GDM1 (cell line): ENCODE measurements around the gene SIL1.
"Not testable (repeated sequence)": the region's sequence is repeated elsewhere in the genome, so short reads cannot be mapped to it uniquely, and the experiment has no call there.

Source experiments
- DNase-seq: peaks from one replicate; lab custom pipeline; 2025; lab: John Stamatoyannopoulos, UW

Gene SIL1

DNA sequence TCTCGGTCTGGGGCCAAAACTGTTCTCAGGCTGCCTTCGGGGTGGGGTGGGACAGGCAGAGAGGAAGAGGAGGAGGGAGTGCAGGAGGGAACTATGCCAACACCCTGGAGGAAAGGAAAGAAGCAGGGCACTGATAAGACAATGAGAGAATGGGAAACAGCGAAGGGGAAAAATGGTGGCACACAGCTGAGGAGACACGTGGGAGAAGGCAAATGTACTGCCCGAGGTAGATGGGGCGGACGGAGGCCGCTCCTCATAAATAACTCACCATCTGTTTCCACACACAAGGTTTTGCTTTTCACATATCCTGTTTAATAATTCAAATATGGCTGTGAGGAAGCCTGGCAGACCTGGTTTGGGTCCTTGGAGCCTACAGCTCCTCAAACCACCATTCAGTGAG lies 174.9 kb downstream of the SIL1 start:
- no peak for DNase-seq

DNA sequence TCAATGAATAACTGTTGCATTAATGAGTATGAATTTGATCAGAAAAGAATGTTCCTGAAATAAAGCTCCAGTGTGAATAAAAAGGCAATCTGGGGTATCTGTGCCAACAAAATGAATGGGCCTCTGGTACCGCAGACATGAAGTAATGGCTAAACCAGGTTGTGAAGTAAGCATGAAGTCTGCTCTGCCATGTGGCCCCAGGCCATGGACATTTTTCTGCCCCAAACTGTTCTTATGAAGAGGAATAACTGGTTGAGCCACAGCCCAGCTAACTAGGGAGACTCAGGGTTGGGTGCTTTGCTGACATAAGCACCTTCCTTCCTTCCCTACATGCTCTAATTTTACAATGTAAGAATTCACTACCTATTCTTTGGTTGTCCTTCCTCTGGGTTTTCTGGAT lies 175.6 kb downstream of the SIL1 start:
- DNase-seq, result no peak

DNA sequence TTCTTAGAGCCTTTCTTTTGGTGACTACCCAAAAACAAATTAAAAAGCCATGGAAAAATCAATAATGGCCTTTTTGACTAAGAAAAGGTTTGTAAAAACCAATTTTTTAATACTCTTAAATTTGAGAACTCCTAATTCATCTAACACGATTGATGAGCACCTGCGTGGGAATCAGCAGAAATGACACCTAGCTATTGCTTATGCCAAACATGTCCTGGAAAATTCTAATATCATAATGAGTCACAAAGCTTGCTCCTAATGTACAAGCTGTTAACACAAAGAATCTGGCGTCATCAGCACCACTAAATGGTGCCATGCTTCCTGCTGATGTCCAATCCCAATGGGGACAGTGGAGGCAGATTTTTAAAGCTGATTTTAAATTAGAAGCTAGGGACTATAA lies 176.8 kb downstream of the SIL1 start:
- no peak for DNase-seq

DNA sequence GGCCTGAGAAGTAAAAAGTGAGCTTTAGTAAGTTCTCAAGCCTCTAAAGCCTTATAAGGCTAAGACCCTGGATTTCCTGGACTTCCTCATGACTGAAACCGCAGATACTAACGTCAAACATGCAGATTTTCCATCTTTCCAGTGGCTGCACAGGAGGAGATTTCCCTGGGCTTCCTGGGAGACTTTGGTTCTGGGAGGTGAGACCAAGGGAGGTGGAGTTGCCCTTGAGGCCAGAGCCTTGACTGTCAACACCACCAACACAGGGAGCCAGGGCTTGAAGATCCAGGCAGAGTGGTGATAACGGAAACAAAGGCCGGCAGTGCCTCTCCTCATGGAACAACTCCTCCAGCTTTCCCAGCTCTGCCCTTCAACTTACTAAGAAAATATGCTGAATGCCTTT lies 178.3 kb downstream of the SIL1 start:
- no peak for DNase-seq

DNA sequence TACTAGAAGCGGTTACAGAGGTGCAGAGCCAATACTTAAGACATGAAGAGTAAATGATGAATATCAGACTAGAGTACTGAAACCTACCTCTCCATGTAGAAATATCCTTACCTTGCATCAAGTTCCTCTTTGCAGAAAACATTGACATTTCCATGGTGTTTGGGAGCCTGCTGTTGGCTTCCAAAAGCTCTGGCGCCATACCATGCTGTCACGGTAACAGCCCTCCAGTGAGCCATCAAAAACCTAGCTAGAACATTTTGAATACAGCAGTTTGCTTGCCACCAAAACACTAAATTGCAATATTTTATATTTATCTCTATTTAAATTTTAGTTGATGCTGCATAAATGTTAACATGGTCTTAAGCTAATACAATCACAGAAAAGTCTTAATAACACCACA lies 179.0 kb downstream of the SIL1 start:
- no peak for DNase-seq

DNA sequence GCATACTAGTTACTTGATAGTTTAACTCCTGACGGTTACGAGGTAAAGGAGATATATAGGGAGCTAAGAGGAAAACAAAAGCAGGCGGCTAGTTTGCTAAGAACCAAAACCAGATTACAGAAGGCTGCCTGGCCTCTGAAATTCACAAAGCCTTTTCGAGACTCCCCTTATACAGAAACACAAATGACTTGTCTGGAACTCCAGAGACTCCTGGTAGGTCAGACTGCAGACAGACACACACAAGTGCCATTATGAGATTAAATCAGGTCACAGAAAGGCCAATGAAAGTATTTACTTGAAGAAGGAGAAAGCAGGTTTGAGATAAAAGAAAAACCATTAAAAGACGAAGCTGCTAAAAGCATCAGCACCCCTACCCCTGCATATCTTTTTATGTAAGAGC lies 180.5 kb downstream of the SIL1 start:
- no peak for DNase-seq

DNA sequence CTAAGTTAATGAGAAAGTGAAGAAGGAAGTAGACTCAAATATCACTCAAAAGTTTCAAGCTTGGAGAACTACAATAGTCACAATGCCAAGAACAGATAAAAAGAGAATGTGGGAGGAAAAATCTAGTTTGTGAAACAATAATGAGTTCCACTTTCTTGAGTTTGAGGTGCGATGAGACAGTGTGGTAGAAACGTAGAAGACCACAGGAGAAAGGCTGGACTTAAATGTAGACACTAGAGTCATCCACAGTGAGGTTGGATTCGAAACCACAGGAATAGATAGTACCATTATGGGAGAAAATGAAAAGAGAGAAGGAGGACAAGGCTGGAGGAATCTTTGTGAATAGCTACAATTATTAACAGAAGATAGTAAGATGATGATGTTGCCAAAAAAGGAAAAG lies 182.0 kb downstream of the SIL1 start:
- DNase-seq, result no peak

DNA sequence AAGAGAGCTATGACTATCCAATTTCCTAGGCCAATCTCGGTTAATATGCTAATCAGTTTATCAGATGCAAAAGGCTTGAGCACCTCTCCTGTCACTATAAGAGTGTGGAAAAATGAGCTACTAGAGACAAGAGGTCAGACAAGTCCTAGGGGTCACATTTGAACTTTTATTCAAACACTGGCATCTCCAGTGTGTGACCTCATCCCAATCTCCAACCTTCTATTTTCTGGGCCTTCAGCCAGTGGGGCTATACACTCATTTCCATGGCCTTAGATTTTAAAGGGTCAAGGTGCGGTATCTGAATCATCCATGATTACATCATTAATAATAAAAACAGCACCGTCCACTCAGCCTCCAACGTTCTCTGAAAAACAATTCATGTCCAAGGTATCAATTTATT lies 183.4 kb downstream of the SIL1 start:
- no peak for DNase-seq

DNA sequence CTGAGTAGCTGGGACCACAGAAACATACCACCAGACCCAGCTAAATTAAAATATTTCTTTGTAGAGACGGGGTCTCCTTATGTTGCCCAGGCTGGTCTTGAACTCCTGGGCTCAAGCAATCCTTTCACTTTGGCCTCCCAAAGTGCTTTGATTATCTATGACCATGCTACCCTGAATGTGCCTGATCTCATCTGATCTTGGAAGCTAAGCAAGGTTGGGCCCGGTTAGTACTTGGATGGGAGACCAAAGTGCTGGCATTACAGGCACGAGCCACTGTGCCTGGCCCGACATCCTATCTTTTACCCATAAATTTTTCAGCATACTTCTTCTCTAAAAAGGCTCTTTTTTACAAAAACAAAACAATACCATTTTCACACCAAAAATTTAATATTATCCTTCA lies 186.0 kb downstream of the SIL1 start:
- no peak for DNase-seq

DNA sequence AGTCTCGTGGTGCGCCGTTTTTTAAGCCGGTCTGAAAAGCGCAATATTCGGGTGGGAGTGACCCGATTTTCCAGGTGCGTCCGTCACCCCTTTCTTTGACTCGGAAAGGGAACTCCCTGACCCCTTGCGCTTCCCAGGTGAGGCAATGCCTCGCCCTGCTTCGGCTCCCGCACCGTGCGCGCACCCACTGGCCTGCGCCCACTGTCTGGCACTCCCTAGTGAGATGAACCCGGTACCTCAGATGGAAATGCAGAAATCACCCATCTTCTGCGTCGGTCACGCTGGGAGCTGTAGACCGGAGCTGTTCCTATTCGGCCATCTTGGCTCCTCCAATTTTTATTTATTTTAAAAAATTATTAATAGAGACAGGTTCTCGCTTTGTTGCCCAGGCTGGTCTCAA lies 187.0 kb downstream of the SIL1 start:
- DNase-seq, result not testable (repeated sequence)

DNA sequence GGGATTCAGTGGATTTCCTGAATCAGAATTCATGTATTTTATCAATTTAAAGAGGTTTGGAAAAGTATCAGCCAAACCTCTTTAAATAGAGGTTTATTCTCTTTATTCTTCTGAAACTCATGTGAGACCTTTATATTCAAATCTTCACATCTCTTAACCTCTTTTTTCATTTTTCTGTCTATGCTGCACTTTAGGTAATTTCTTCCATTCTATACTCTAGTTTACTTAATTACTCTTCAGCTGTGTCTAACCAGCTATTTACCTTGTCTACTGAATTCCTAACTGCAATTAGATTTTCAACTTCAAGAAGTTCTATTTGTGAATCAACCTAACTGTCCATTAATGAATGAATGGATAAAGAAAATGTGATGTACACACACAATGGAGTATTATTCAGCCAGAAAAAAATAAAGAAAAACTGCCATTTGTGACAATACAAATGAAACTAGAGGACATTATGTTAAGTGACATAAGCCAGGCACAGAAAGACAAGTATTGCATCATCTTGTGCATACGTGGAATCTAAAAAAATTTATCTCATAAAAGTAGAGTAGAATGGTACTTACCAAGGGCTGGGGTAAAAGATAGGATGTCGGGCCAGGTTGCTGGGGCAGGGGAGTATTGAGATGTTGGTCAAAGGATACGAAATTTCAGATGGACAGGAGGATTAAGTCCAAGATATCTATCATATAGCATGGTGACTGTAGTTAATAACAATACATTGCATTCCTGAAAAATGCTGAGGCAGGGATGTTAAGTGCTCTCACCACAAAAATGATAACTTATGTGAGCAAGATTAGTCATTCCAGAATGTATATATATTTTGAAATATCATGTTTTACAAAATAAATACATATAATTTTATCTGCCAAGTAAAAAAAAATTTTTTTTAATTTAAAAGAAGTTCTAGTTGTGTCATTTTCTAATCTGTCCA lies 193.5 kb downstream of the SIL1 start:
- DNase-seq, result no peak

DNA sequence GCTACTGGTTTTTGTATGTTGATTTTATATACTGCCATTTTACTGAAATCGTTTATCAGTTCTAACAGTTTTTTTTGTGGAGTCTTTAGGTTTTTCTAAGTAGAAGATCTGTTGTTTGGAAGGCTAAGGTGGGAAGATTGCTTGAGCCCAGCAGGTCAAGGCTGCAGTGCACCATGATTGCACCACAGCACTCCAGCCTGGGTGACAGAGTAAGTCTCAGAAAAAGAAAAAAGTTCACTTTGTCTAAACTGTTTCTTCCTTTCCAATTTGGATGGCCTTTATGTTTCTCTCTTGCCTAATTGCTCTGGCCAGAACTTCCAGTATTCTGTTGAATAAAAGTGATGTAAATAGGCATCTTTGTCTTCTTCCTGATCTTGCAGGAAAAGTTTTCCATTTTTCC lies 198.5 kb downstream of the SIL1 start:
- no peak for DNase-seq

DNA sequence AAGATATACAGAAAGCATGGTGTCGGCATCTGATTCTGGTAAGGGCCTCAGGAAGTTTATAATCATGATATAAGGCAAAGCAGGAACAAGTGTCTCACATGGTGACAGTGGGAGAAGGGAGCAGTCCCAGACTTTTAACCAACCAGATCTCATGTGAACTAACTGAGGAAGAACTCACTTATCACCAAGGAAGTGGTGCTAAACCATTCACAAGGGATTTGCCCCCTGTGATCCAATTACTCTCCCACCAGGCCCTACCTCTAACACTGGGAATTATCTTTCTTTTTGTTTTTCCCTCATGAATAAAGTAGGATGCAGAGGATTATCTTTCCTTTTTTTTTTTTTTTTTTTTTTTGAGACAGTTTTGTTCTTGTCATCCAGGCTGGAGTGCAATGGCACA lies 199.6 kb downstream of the SIL1 start:
- no peak for DNase-seq

DNA sequence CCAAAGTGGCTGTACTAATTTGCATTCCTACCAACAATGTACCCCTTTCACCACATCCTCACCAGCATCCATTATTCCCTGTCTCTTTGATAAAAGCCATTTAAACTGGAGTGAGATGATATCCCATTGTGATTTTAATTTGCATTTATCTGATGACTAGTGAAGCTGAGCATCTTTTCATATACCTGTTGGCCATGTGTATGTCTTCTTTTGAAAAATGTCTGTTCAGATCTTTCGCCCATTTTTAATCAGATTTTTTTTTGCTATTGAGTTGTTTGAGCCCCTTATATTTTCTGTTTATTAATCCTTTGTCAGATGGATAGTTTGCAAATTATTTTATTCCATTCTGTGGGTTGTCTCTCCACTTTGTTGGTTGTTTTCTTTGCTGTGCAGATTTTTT lies 202.0 kb downstream of the SIL1 start:
- DNase-seq, result no peak

DNA sequence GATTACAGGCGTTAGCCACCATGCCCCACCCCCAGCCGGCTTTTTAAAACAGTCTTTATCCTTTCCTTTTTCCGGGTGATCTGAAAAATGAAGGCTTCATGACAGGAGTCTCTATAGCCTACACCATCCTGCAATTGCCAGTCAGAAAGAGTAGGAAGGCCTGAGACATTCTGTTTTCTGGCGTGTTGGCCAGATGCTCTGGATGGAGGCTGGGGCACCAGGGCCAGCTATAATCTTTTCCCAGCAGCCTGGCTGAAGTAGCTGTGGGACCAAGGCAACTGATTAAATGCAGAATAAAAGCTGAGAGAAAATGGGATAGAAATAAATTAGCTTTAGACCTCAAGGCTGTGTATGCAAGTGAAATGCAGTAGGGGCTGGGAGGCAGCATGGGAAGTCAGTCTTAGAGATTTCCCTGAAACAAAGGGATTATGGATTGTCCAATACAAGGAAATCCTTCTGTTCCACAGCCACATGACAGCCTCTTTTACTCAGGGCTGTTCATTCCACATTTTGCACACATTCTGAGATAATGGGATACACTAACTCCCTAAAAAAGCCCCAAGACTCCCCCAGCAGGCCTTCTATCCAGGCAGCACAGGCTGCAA lies 207.1 kb downstream of the SIL1 start:
- no peak for DNase-seq

DNA sequence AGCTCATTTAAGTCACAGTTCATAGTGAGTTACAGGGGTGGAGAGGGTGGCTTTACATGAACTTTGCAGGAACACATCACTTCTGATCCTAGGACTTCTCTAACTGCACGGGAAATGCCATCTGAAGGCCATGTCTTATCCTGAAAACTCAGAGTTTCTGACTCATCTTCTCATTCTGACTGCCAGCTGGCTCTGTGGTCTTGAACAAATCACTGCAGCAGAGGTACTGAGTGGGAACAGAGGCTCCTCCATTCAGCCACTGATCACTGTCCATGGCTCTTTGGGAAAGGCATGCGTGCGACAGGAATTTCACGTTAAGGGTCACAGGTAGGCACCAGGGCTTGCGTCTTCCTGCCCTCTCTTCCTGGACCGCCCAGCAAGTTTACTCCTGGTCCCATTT lies 208.4 kb downstream of the SIL1 start:
- no peak for DNase-seq

DNA sequence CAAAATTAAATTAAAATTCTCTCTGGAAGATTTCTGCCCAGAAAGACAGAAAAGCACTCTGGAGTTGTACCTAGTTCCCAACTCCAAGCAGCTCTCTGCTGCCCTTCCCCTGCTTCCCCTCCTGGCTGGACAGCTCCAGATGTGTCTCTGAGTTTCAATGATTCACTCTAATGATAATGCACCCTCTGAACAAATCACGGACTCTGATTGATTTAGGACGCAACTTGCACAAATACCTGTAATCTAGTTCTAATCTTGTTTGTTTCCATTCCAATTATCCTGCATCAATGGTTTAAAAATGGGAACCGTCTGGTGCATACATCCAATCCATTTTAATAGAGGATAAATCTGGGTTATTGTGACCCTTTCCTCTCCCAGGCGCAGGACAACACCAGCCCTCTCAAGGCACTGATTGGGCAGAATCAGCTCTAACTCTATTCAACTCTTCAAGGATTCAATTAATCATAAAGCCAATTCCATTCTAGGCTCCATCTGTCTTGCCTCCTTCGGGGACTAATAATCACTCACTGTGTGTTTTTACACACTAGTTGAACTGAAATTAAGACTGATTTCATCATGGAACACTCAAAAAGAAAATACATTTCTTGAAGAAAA lies 211.9 kb downstream of the SIL1 start:
- DNase-seq, result no peak

DNA sequence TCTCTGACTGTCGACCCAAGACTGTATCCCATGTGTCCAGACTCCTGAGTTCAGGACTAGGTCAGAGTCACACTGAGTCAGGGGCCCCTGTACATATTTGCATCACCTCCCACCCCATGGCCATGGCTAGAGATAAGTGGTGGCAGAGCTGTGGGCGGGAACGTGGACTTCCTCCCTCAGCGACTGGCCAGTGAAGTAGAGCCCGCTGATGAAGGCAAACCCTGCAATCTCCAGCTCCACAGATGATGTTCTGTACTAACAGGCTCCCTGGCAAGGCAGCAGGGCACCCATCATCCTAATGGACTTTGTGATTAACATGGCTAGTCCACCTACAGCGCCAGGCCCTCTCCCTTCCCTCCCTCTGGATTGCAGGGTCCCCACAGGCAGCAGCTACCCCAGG lies 212.5 kb downstream of the SIL1 start:
- DNase-seq, result no peak

DNA sequence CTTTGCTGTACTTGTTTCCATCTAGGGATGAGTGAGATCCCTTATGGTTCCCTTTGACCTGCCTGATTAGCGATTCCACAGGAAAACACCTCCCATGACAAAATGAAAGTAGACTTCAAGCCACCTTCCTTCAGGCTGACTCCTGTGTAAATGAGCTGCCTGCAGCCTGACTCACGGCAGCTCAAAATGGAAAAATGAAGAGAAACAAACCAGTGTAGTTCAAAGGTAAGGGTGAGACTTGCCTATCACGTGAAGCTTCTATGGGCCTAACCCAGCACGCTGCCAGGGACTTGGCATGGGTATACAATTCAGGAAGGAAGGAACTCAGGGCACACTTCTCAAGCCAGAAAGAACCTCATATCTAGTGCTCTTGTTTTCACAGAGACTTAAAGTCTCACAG lies 212.9 kb downstream of the SIL1 start:
- no peak for DNase-seq

DNA sequence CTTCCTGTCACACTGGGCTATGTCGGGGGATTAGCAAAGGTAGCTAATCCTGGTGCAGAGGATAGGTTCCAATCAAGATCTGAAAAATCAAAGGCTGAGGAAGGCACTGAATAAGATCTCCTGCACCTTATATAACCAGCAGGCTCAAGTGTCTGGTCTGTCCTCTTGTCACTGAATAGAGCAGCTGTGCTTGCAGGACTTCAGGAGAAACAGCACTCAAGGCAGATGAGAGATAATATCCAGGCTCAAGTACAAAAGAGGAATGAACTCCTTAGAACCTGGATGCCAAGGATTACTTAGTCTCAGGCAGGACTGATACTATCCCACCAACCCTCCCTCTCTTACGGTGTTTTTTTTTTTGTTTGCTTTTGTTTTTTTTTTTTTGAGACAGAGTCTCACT lies 214.2 kb downstream of the SIL1 start:
- DNase-seq, result no peak

DNA sequence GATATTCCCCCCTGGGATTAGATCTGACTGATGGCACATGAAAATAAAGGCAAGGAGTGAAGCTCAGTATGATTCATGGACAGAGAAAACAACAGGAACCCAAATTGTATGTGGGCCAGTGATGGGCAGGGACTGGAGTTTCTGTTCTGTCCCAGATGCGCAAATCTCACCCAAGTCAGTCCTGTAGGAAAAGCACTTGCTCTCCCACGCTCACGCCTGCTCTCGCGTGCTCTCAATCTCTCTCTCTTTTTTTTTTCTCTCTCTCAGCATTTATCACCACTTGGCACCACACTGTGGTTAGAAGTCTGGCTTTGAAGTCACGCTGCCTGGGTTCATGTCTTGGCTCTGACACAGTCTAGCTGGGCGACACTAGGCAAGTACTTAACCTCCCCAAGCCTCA lies 216.6 kb downstream of the SIL1 start:
- no peak for DNase-seq

DNA sequence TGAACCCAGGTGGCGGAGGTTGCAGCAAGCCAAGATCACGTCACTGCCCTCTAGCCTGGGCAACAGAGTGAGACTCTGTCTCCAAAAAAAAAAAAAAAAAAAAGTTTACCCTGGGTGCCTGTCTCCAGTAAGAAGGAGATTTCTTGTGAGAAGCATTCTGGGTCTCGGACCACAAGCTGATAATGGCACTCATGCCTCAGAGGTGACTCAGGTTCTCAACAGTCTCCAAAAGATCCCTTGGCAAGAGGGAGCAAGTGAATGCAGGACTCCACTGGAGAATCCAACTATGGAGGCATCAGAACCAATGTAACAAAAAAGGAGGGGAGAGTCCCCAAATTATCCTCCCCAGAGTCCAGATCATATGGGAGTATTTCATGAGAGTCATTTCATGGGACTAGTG lies 217.0 kb downstream of the SIL1 start:
- DNase-seq, result no peak

DNA sequence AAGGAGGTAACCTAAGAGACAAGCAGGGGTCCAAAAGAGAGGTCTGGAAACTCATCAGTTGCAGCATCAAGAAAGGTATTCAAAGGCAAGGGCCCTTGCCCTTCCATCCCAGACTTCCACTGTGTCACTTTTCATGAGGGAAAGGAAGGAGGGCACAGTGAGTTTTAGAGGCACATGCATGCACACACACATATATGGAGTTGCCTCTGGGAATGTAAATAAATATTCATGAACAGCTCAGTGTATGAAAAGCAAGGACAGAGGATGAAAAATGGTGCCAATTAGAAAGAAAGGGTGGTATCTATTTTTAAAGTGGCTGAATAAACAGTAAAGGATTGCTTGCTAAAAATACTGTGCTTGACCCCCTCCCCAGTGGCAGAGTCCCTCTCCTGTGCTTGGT lies 217.7 kb downstream of the SIL1 start:
- no peak for DNase-seq
